C1 segment of cervical spinal cord (tissue), 14 donors: Measurements from ENCODE around the gene FAM228B.
"Not testable (repeated sequence)": the region's sequence is repeated elsewhere in the genome, so short reads cannot be mapped to it uniquely, and the experiment has no call there.

Experiments
- DNase-seq, 14 donors: peaks; one replicate each; lab custom pipeline; 2025; lab: John Stamatoyannopoulos, UW

FAM228B gene

DNA sequence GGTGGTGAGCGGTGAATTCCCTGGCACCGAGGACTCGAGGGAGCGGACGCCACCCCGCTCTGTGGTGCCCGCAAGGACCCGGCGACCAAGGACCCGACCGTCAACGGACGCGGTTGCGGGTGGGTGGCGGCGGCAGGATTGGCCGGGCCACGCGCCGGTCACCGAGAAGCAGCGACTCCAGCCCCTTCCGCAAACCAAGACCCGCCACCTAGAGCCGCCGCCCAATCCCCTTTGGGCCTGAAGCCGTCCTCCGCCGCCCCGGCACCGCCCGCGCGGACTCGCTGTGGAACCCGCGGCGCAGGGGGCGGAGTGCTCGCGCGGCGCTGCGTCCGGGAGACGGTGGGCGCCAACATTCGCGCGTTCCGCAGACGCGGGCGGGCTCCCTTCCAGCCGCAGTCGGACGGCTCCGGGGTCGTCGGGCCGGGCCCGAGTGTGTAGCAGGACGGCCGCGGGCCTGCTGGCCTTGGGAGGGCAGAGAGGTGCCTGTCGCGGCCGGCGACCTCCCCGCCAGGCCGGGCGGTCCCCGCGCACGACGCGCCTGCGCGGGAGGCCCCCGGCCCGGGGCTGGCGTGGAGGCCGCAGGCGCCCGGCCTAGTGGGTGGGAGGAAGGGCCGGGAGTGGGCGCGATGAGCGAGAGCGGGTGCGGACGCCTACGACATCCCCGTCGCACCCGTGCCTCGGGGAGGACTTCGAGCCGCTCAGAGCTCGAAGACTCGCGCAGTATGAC, at the start of gene FAM228B, which contains the start of gene PFN4:
FAM228B (plus strand) TSS at position 275 of the 727 bp plus-strand sequence. CDS start 893 bp downstream, outside the sequence.
PFN4 (minus strand) TSS at position 140 of the 727 bp plus-strand sequence. CDS start 799 bp downstream, outside the sequence.
- DNase-seq = peak; percentile 49 to 90 (median 80)

DNA sequence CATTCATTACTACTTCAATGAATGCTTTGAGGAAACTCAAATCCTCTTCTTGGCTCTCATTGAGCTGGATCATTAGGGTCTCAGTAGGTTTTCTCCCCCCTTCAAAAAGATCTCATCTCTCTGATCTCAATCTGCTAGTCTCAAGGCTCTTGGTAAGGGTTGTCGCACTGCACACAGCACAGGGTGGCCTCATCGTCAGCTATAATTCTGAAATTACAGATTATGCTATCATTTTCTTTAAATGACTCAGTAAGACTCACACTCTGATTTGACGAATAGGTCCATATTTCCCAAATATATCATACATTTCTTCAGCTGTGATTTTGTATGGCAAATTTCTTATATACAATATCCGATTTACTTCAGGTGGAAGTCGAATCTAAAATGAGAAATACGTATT, 49.5 kb upstream of the FAM228B start:
- DNase-seq = no peak

DNA sequence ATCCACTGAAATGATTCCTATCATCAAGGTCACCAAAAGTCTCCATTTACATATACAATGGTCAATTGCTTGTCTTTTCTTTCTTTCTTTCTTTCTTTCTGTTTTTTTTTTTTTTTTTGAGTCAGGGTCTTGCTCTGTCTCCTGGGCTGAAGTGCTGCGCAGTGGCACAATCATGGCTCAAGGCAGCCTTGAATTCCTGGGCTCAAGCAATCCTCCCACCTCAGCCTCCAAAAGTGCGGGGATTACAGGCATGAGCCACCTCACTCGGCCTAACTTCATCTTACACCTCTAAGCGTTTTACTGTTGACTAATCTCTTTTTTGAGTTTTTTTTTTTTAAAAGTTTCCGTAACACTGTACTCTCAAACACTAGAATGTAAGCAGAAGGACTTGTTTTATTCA, 48.0 kb upstream of the FAM228B start:
- no peak for DNase-seq

DNA sequence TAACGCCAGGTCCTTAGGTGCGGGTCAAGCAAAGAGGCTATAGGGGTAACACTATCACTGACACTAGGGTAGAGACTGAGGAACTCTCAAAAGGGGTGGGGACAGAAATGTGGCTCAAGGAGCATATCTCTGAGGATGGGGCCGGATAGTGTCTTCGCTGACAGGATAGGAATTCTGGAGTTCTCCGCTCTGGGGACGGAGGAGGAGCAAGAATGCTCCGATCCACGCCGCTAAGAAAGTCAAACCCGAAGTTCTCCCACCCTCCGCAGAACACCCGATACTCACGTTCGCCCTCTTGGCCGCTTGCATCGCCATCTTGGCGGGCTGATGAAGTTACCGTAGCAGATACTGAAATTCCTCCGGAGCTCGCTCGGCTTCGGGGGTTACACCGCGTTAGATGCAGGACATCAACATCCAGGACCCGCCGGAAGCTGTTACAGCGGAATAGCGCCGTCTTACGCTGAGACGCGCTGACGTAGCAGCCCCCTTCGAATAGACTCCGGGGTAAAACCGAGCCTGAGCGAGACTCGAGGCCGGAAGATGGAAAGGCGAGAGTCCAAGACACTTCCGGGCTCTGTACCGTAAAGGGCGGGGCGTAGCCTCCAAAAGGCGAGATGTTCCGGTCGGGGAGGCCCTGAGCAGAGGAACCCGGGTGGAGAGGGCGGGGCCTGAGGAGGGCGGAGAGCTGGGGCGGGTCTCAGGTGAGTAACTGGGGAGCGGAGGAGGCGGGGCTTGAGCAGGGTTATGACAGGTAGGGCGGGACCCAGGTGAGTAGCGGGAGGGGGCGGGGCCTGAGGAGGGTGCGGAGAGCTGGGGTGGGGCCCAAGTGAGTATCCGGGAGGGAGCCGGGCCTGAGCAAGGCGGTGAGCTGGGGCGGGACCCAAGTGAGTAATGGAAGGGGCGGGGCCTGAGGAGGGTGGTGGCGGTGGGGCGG, 47.1 kb upstream of the FAM228B start, which contains the start of gene SF3B6:
SF3B6 (minus strand) TSS at position 412 of the 934 bp plus-strand sequence; CDS start at position 315, 97 bp downstream.
- DNase-seq = peak; percentile 55 to 99 (median 92)

DNA sequence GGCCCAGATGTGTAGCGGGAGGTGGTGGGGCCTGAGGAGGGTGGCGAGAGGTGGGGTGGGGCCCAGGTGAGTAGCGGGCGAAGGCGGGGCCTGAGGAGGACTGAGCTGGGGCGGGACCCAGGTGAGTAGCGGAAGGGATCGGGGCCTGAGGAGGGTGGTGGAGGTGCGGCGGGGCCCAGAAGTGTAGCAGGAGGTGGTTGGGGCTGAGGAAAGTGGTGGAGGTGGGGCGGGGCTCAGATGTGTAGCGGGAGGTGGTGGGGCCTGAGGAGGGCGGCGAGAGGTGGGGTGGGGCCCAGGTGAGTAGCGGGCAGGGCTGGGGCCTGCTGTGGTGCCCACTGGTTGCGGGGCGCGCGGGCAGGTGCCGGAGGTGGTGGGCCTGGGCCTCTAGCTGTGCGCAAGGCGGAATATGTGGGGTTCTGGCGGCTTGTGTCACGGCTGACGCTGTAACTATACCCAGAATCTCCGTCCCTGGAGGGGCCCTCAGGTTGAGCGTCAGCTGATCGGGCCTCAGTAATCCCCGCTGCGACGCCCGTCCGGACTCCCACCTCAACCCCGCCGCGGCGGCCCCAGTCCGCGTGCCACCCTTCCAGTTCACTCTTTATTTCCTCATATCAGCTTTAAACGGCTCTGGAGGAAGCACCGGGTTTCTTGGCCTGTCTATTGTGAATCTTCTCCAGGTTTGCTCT, 46.3 kb upstream of the FAM228B start:
- peak in 7 of 14 donors; percentile 12 to 54 (median 38) for DNase-seq

DNA sequence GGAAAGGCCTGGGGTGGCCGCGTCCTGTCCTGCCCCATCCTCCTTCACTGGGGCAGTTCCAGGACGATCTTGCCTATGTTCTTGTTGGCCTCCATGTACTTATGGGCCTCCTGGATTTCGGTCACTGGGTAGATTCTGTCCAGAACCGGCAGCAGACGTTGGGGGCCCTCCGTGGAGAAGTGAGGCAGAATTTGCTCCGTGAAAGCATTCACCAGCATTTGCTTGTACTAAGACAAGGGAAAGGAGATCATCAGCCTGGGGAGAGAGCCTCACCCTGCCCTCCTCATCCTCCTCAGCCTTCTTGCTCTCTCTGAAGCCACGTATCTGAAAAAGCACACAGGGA, 45.8 kb upstream of the FAM228B start:
- DNase-seq = peak in 2 of 14 donors; percentile 29 to 45

DNA sequence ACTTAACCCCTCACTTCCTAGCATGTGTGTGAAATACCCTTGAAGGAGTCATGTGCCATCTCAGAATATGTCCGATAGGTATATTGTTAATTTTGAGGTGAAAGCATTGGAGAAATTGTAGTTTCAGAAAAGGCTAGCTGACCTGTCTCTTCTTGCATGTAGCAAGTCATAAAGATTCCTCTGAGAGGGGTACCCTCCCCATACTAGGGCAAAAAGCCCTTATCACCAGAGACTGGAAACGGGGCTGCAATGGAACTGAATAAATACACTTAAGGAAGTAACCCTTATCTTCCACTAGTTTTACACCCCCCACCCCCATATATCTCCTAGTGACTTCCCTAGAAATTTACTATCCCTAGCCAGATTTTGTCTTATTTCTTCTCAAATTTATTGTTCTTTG, 45.4 kb upstream of the FAM228B start:
- DNase-seq = no peak

DNA sequence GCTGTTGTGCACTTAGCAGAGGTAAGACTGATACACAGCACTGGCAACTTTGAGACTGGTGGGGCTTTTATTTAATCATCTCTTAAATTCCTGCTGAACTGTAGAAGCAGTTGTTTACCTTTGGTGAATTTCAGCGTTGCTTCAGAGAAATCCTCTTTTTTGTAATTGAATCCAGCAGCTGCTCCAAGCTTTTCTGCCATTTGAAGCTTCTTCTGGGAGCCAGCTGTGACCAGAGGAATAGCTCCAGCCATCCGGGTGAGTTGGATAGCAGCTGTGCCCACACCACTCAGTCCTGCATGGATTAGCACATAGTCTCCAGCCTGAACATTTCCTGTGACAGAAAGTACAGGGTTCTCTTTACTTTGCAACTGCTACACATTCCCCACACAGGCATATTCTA, 42.6 kb upstream of the FAM228B start:
- no peak for DNase-seq

DNA sequence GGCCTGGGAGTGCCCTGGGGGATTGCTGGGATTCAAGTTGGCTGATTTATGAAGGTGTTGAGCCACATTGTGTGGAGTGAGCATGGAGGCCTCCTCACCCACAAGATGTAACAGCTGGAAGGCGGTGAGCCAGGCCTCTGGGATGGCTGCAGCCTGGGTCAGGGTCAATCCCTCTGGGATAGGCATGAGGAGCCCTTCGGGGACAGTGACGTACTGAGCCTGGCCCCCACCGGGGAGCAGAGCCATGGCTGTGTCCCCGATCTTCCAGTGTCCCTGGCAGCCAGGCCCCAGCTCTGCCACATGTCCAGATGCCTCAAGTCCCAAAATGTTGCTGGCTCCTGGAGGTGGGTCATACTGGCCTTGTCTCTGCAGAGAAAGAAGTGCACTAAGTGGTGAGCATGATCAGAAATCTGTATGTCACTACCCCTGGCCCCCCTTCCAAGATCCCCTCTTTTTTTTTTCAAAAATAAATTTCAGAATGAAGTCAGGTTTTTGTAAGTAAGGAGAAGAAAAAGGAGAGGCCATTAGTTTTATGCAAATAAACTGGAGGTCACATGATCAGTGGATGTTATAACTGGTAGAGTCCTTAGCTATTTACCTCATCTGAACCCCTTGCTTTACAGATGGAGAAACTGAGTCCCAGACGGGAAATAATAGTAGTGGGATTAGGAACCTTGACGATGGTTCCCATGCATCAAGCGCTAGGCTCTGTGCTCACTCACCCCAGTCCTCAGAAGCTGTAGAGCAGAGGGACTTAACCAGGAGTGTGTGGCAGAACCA, 40.3 kb upstream of the FAM228B start:
- DNase-seq = no peak

DNA sequence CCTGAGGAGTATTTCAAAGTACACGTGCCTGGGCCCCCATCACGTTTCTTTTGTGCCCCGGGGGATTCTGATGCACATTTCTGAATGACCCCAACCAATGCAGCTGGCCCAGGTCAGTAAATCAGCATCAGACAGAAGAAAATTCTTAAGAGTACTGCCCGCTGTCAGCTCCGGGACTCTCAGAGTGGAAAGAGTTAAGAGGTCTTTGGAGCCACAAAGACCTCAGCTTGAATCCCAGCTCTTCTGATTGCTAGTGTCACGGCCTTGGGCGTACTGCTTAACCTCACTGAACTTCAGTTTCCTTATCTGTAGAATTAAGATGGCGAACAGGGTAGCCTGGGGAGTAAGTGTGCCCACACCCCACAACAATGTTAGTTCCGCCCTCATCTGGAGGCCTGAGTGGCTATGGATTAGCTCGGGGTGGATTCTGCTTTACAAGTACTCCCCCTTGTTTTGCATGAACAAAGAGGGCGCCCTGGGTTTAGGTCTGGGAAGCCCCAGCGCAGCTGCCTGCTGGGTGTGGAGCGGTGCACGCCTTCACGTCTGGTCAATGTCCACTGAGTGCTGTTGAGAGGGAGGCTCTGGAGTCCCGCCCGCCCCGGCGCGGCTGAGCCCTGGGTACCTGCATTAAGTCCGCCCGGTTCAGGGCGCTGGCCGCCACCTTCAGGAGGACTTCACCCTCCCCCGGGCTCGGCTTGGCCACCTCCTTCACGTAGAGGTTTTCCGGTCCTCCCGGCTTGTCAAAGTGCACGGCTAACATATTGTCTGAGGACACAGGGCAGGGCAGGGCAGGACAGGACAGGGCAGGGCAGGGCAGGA, 39.5 kb upstream of the FAM228B start:
- DNase-seq = peak in 2 of 14 donors; percentile 27 to 60

DNA sequence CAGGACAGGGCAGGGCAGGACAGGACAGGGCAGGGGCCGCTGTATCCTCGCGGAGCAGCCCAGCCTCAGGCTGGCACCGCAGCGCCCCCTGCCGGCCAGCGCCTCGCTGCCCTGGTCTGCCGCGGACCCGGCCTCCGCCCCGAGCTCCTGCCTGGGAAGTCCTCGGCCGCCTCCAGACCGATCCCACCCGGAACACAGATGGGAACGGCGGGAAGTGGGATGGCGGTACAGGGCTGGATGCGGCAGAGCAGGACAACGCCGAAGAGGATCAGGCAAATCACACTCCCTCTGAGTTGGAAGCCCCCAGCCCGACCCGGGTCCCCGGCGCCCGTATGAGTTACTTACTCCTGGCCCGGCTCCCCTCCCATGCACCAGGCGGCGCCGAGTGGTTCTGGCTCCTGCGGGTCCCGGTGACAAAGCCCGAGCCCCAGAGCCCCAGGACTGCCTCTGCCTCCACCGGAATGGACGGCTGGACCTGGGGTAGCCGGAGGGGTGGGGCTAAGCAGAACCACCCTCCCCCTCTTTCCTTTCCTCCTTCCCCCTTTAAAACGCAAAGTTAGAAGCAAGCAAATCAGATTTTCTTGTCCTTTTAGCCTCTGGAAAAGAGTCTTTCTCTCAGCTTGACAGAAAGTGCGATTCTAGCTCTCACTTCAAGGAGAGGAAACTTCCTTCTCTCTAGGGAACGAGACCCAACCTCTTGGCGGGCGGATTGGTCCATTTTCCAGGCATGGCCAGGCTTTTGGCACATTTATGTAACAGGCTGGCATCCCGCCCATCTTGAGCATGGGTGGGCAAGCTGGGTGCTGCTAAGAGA, 38.7 kb upstream of the FAM228B start, which contains the start of gene TP53I3:
TP53I3 (minus strand) TSS at position 449 of the 814 bp plus-strand sequence. CDS start 508 bp downstream, outside the sequence.
- DNase-seq = peak in 13 of 14 donors; percentile 64 to 90 (median 75)

DNA sequence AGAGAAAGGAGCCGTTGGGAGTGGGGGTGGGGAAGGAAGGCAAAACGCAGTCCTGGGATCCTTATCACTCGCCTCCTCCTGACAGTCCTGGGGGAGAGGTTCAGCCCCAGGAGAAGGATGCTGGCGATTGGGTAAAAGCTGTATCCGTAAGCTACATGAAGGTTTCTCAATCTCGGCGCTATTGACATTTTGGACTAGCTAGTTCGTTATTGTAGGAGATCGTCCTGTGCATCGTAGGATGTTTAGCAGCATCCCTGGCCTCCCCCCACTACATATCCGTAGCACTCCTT, 38.1 kb upstream of the FAM228B start:
- DNase-seq = no peak

DNA sequence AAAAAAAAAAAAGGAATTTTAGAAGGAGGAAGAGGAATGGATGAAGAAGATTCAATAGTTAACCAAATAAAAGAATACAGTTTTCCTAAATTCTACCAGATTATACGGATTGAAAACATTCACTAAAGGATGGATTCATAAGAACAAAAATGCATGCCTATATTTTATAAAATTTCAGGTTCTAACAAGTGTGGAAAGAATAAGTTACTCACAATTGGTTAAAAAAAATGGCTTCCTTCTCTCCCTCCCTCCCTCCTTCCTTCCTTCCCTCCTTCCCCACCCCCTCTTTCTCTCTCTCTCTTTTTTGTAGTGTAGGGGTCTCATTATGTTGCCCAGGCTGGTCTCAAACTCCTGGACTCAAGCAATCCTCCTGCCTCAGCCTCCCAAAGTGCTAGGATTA, 37.0 kb upstream of the FAM228B start:
- no peak for DNase-seq

DNA sequence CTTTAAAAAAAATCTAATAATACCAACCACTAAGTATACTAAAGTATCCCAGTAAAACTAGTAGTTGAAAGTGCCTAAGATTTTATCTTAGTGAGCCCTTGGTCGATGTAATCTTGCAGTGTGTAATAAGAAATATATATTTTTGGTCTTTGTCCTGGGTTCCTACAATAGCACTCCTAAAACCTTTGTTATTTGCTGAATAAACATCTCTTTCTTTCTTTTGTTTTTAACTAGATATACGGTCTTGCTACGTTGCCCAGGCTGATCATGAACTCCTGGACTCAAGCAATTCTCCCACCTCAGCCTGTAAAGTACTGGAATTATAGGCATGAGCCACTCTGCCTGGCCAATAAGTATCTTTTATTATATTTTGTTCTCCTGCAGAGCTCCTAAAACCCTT, 36.2 kb upstream of the FAM228B start:
- DNase-seq = no peak

DNA sequence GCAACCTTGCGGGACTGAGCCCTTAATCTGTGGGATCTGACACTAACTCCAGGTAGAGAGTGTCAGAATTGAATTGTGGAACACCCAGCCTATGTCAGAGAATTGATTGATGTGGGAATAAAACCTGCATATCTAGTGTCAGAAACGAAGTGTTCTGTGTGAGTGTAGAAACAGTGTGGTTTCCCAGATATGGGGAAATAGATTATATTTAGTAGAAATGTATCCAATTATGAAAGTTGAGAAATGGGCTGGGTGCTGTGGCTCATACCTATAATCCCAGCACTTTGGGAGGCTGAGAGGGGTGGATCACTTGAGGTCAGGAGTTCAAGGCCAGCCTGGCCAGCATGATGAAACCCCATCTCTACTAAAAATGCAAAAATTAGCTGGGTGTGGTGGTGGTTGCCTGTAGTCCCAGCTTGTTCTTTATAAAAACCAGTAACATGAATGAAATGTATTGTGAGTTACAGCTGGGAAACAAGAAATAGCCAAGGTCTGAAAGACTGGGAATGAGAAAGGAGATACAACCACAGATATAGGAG, 34.4 kb upstream of the FAM228B start:
- DNase-seq = no peak

DNA sequence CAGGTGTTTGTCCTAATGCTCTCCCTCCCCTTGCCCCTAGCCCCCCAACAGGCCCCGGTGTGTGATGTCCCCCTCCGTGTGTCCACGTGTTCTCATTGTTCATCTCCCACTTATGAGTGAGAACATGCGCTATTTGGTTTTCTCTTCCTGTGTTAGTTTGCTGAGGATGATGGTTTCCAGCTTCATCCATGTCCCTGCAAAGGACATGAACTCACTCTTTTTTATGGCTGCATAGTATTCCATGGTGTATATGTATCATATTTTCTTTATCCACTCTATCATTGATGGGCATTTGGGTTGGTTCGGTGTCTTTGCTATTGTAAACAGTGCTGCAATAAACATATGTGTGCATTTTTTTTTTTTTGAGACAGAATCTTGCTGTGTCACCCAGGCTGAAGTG, 30.0 kb upstream of the FAM228B start:
- not testable (repeated sequence) for DNase-seq

DNA sequence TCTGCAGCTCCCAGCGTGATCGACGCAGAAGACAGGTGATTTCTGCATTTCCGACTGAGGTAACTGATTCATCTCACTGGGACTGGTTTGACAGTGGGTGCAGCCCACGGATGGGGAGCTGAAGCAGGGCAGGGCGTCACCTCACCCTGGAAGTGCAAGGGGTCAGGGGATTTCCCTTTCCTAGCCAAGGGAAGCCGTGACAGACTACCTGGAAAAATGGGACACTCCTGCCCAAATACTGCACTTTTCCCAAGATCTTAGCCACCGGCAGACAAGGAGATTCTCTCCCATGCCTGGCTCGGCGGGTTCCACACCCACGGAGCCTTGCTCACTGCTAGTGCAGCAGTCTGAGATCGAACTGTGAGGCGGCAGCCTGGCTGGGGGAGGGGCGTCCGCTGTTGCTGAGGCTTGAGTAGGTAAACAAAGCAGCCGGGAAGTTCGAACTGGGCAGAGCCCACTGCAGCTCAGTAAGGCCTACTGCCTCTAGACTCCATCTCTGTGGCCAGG, 28.0 kb upstream of the FAM228B start:
- DNase-seq = not testable (repeated sequence)

DNA sequence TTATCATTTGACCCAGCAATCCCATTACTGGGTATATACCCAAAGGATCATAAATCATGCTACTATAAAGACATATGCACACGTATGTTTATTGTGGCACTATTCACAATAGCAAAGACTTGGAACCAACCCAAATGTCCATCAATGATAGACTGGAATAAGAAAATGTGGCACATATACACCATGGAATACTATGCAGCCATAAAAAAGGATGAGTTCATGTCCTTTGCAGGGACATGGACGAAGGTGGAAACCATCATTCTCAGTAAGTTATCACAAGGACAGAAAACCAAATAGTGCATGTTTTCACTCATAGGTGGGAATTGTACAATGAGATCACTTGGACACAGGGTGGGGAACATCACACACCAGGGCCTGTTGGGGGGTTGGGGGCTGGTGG, 22.5 kb upstream of the FAM228B start:
- not testable (repeated sequence) for DNase-seq

DNA sequence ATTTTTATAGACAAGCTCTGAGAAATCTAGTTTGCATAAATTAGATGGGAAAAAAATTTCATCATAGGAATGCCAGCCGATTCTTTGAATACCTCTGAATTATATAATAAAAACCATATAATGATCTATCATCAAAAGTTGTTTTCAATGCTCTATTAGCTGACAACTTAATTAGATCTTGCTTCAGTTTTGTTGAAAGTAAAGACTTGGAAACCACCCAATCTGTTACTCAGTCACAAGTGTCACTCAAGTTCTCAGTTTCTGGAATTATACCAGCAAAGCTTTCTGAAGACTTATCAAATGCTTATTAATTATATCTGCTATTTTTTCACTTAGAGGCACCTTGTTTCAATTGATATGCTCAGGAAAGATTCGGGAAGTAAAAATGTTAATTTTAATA, 21.3 kb upstream of the FAM228B start:
- no peak for DNase-seq
